RWPE1 (cell line): Measurements from ENCODE around the gene UXS1.

Source experiments
- CTCF ChIA-PET: fragments of 350-600 bp; sonication (Branson Sonifier 250); formaldehyde crosslinking; extraction: SDS; loops from one replicate; lab custom pipeline; 2021; lab: Yijun Ruan, JAX
- POLR2A ChIA-PET: fragments of 400-600 bp; formaldehyde crosslinking; extraction: SDS; loops from one replicate; lab custom pipeline; 2020; ENCODE audit warnings: antibody characterized with exemption; ENCODE audit not compliant: low non-redundant PET; lab: Yijun Ruan, JAX
- DNase-seq: peaks from one replicate; pipeline ENCODE4 v3.0.0; 2012; ENCODE audit warnings: low spot score
- H3K27ac ChIP-seq: fragments of 450-650 bp; 2 replicates; pipeline ENCODE4 v1.5.1; 2017
- CTCF ChIP-seq: fragments of 450-650 bp; conservative IDR thresholded peaks from 2 replicates; pipeline ENCODE4 v1.5.1; 2017; ENCODE audit warnings: low read depth, mild to moderate bottlenecking

The UXS1 gene

GRCh38 chr2:106189325-106189724, 4.8 kb downstream of the UXS1 start:
- CTCF ChIA-PET = no interaction called here
- no peak for DNase-seq
- no peak for TF ChIP-seq CTCF
- H3K27ac ChIP-seq = no peak overlapping the region
- POLR2A ChIA-PET = no interaction called here

GRCh38 chr2:106187273-106187891, 6.7 kb downstream of the UXS1 start:
- POLR2A ChIA-PET = no interaction called here
- no peak for DNase-seq
- TF ChIP-seq CTCF = no peak
- CTCF ChIA-PET = no interaction called here
- H3K27ac ChIP-seq = no peak overlapping the region

GRCh38 chr2:106185475-106186184, 8.5 kb downstream of the UXS1 start:
- ChIA-PET POLR2A (no interaction called here), CTCF (no interaction called here)
- no peak for DNase-seq
- H3K27ac ChIP-seq = no peak overlapping the region
- no peak for TF ChIP-seq CTCF

GRCh38 chr2:106184857-106185256, 9.2 kb downstream of the UXS1 start:
- no peak overlapping the region for H3K27ac ChIP-seq
- DNase-seq = no peak
- no peak for TF ChIP-seq CTCF
- POLR2A ChIA-PET = no interaction called here
- CTCF ChIA-PET = no interaction called here

GRCh38 chr2:106184394-106184793, 9.7 kb downstream of the UXS1 start:
- POLR2A ChIA-PET = no interaction called here
- no peak for TF ChIP-seq CTCF
- H3K27ac ChIP-seq = no peak overlapping the region
- no peak for DNase-seq
- CTCF ChIA-PET = interaction anchor here (0.7 kb wide), 1 partner anchor 354 kb away, joined by 4 read pairs; no protein-coding TSS in a partner anchor

- H3K27ac ChIP-seq = no peak overlapping the region
- ChIA-PET CTCF (no interaction called here), POLR2A (no interaction called here)
- no peak for TF ChIP-seq CTCF
- DNase-seq = no peak
These were observed 10.9 kb downstream of the UXS1 start for GRCh38 chr2:106183101-106183696.
